ENCODE measurements around the gene TOR3A.
"Not testable (repeated sequence)": the region's sequence is repeated elsewhere in the genome, so short reads cannot be mapped to it uniquely, and the experiment has no call there.

Gene TOR3A

GRCh38 chr1:179081687-179082332 lies at the start of gene TOR3A:
TOR3A (plus strand) TSS chr1:179082070; CDS start chr1:179082129, 59 bp downstream.
- H3K27ac ChIP-seq, result peak within 1 kb of the TSS; percentile 85
- no peak for TF ChIP-seq CTCF (conservative IDR thresholded peaks at IDR 0.05)

- H3K27ac ChIP-seq, result no peak overlapping the region
- TF ChIP-seq CTCF (conservative IDR thresholded peaks at IDR 0.05), result no peak
These were observed 47.1 kb upstream of the TOR3A start for GRCh38 chr1:179034720-179035119.

- TF ChIP-seq CTCF (conservative IDR thresholded peaks at IDR 0.05), result no peak
- H3K27ac ChIP-seq, result no peak overlapping the region
These were observed 44.9 kb upstream of the TOR3A start for GRCh38 chr1:179036844-179037465.

- H3K27ac ChIP-seq, result no peak overlapping the region
These were observed 43.2 kb upstream of the TOR3A start for GRCh38 chr1:179038528-179039281.

GRCh38 chr1:179039502-179040174 lies 42.2 kb upstream of the TOR3A start:
- H3K27ac ChIP-seq, result not testable (repeated sequence)

More at GRCh38 chr1:179038528-179039281, 43.2 kb upstream of the TOR3A start:
- no peak for TF ChIP-seq CTCF (conservative IDR thresholded peaks at IDR 0.05)

- H3K27ac ChIP-seq, result not testable (repeated sequence)
These were observed 41.7 kb upstream of the TOR3A start for GRCh38 chr1:179040175-179040551.

- H3K27ac ChIP-seq, result no peak overlapping the region
- no peak for TF ChIP-seq CTCF (conservative IDR thresholded peaks at IDR 0.05)
These were observed 39.8 kb upstream of the TOR3A start for GRCh38 chr1:179042087-179042486.

- H3K27ac ChIP-seq, result no peak overlapping the region
- TF ChIP-seq CTCF (conservative IDR thresholded peaks at IDR 0.05), result no peak
These were observed 39.2 kb upstream of the TOR3A start for GRCh38 chr1:179042700-179043099.
